Mesodermal cell (in vitro differentiated cells): ENCODE data around the gene XIRP1.
A peak's percentile ranks its signal among the peaks of the same experiment; 100 is the strongest.

ENCODE experiments used
- H3K27ac ChIP-seq: 2 replicates; pipeline ENCODE4 v1.7.0; 2013; ENCODE audit warnings: mild to moderate bottlenecking, low read depth, low read length, moderate library complexity; ENCODE audit not compliant: severe bottlenecking
- H3K36me3 ChIP-seq: 2 replicates; pipeline ENCODE4 v1.7.1; 2013; ENCODE audit warnings: mild to moderate bottlenecking, low read length, moderate library complexity; ENCODE audit not compliant: control insufficient read depth, insufficient read depth
- H3K4me1 ChIP-seq: one replicate; pipeline ENCODE4 v1.7.1; 2013; ENCODE audit warnings: mild to moderate bottlenecking, low read length; ENCODE audit not compliant: insufficient read depth, control insufficient read depth, poor library complexity, severe bottlenecking
- H3K4me3 ChIP-seq: 2 replicates; pipeline ENCODE4 v1.7.0; 2013; ENCODE audit warnings: low read length, control low read depth, mild to moderate bottlenecking; ENCODE audit not compliant: insufficient read depth, poor library complexity, severe bottlenecking; ENCODE audit errors: extremely low read depth
- H3K9me3 ChIP-seq: 2 replicates; pipeline ENCODE4 v1.7.1; 2013; ENCODE audit warnings: mild to moderate bottlenecking, low read length, moderate library complexity; ENCODE audit not compliant: control insufficient read depth
- WGBS, 2 experiments: methylation state at CpG; one replicate each; pipeline ENCODE4 v1.1.5; 2013; ENCODE audit warnings: missing lambda C conversion rate in 2 of 2; ENCODE audit not compliant: insufficient coverage in 2 of 2; 5-methylcytosine and 5-hydroxymethylcytosine counted together

Gene XIRP1

GRCh38 chr3:39209329-39209970 is 17.1 kb upstream of the XIRP1 start:
- peaks cover 6% of the 10 kb centered on the region for H3K9me3 ChIP-seq
- H3K4me1 ChIP-seq = peaks cover 29% of the 10 kb centered on the region
- WGBS, 2 experiments = 100% methylated on average over 1 of the region's 1 CpG; no CpG with 5 or more reads in 1 of the 2 experiments
- no peak overlapping the region for H3K4me3 ChIP-seq
- H3K27ac ChIP-seq = no peak overlapping the region
- H3K36me3 ChIP-seq = no peaks in the 10 kb centered on the region

GRCh38 chr3:39208463-39209055 is 16.2 kb upstream of the XIRP1 start:
- Histone ChIP-seq H3K36me3 (no peaks in the 10 kb centered on the region), H3K4me1 (peaks cover 20% of the 10 kb centered on the region), H3K4me3 (no peak overlapping the region), H3K9me3 (peaks cover 6% of the 10 kb centered on the region), H3K27ac (peak overlapping the region; percentile 74)
- 29 to 48% methylated on average over 5 of the region's 7 CpGs for WGBS, 2 experiments

- Histone ChIP-seq H3K9me3 (peaks cover 6% of the 10 kb centered on the region), H3K4me1 (peaks cover 15% of the 10 kb centered on the region), H3K4me3 (no peak overlapping the region), H3K36me3 (no peaks in the 10 kb centered on the region), H3K27ac (peak overlapping the region; percentile 74)
- WGBS, 2 experiments = 80 to 91% methylated on average over 2 to 3 of the region's 5 CpGs
Measured at GRCh38 chr3:39207361-39208186, 15.2 kb upstream of the XIRP1 start.

GRCh38 chr3:39205919-39206516 is 13.6 kb upstream of the XIRP1 start:
- H3K9me3 ChIP-seq = peaks cover 6% of the 10 kb centered on the region
- no peak overlapping the region for H3K27ac ChIP-seq
- H3K4me3 ChIP-seq = no peak overlapping the region
- H3K4me1 ChIP-seq = peaks cover 15% of the 10 kb centered on the region
- WGBS, 2 experiments = 88 to 100% methylated on average over 4 to 5 of the region's 6 CpGs
- H3K36me3 ChIP-seq = no peaks in the 10 kb centered on the region

- Histone ChIP-seq H3K27ac (no peak overlapping the region), H3K4me3 (no peak overlapping the region), H3K36me3 (no peaks in the 10 kb centered on the region), H3K4me1 (peaks cover 15% of the 10 kb centered on the region), H3K9me3 (peaks cover 6% of the 10 kb centered on the region)
- 50 to 86% methylated on average over 1 to 2 of the region's 2 CpGs for WGBS, 2 experiments
Measured at GRCh38 chr3:39205131-39205530, 12.7 kb upstream of the XIRP1 start.

- Histone ChIP-seq H3K9me3 (no peaks in the 10 kb centered on the region), H3K27ac (no peak overlapping the region), H3K36me3 (no peaks in the 10 kb centered on the region), H3K4me1 (peaks cover 15% of the 10 kb centered on the region), H3K4me3 (no peak overlapping the region)
- WGBS, 2 experiments = 92% methylated on average over 4 of the region's 5 CpGs; no CpG with 5 or more reads in 1 of the 2 experiments
Measured at GRCh38 chr3:39203860-39204259, 11.5 kb upstream of the XIRP1 start.

GRCh38 chr3:39203402-39203801 is 11.0 kb upstream of the XIRP1 start:
- Histone ChIP-seq H3K36me3 (no peaks in the 10 kb centered on the region), H3K4me3 (no peak overlapping the region), H3K4me1 (peaks cover 13% of the 10 kb centered on the region), H3K27ac (no peak overlapping the region), H3K9me3 (no peaks in the 10 kb centered on the region)
- 93 to 100% methylated on average over 4 of the region's 4 CpGs for WGBS, 2 experiments

- H3K9me3 ChIP-seq = no peaks in the 10 kb centered on the region
- H3K36me3 ChIP-seq = no peaks in the 10 kb centered on the region
- WGBS, 2 experiments = 64 to 88% methylated on average over 2 to 3 of the region's 3 CpGs
- peaks cover under 1% of the 10 kb centered on the region for H3K4me1 ChIP-seq
- H3K27ac ChIP-seq = no peak overlapping the region
- H3K4me3 ChIP-seq = no peak overlapping the region
Measured at GRCh38 chr3:39202094-39202493, 9.7 kb upstream of the XIRP1 start.

- 57 to 64% methylated on average over 5 to 6 of the region's 6 CpGs for WGBS, 2 experiments
- peaks cover 28% of the 10 kb centered on the region for H3K4me1 ChIP-seq
Measured at GRCh38 chr3:39196671-39197356, 4.4 kb upstream of the XIRP1 start.

GRCh38 chr3:39196034-39196433 is 3.6 kb upstream of the XIRP1 start:
- Histone ChIP-seq H3K4me3 (no peak overlapping the region), H3K27ac (no peak overlapping the region), H3K9me3 (no peaks in the 10 kb centered on the region), H3K36me3 (no peaks in the 10 kb centered on the region), H3K4me1 (peaks cover 36% of the 10 kb centered on the region)
- WGBS, 2 experiments = 92 to 97% methylated on average over 3 of the region's 3 CpGs

More at GRCh38 chr3:39196671-39197356, 4.4 kb upstream of the XIRP1 start:
- peak overlapping the region; percentile 13 for H3K27ac ChIP-seq
- H3K9me3 ChIP-seq = no peaks in the 10 kb centered on the region
- no peaks in the 10 kb centered on the region for H3K36me3 ChIP-seq
- no peak overlapping the region for H3K4me3 ChIP-seq
